Right lobe of liver (tissue), 6 donors: ENCODE results near the gene INTS12. TPM values are rescaled to one million over a fixed set of nuclear protein-coding genes. Genes with fewer than 3 reads are reported as not detected.

Experiments used
- ATAC-seq, 4 donors: fragments of 200-7000 bp; cut with Tn5 transposase; one replicate each; pipeline ENCODE4 v1.9.1; 2020; ENCODE audit warnings: mild to moderate bottlenecking in 4 of 4, moderate library complexity in 4 of 4
- DNase-seq, 3 donors: peaks; one replicate each; pipeline ENCODE4 v3.0.0-alpha.2; 2020
- H3K27ac ChIP-seq, 3 donors: fragments of 200-600 bp; one replicate each; pipeline ENCODE4 v1.8.0; 2022
- H3K27me3 ChIP-seq, 2 donors: fragments of 200-600 bp; one replicate each; pipeline ENCODE4 v1.8.0; 2022
- H3K36me3 ChIP-seq, 4 donors: fragments of 200-600 bp; sonication (generic) in 1 of 4; one replicate each; pipeline versions ENCODE4 v1.5.1 to v1.8.0; 2017 to 2022; ENCODE audit warnings: control low read depth in 1 of 4
- H3K4me1 ChIP-seq, 4 donors: fragments of 200-600 bp; sonication (generic) in 1 of 4; one replicate each; pipeline versions ENCODE4 v1.5.1 to v1.8.0; 2017 to 2022; ENCODE audit warnings: control low read depth in 1 of 4
- H3K4me3 ChIP-seq, 3 donors: fragments of 200-600 bp; one replicate each; pipeline ENCODE4 v1.8.0; 2022
- H3K9me3 ChIP-seq, 4 donors: fragments of 200-600 bp; sonication (generic) in 1 of 4; one replicate each; pipeline versions ENCODE4 v1.5.1 to v1.8.0; 2017 to 2022; ENCODE audit warnings: control low read depth in 1 of 4
- POLR2A ChIP-seq: fragments of 450-650 bp; IDR thresholded peaks from one replicate; pipeline ENCODE4 v1.6.1; 2017; ENCODE audit warnings: antibody characterized with exemption, mild to moderate bottlenecking
- WGBS: methylation state at CpG from one replicate; pipeline ENCODE4 v1.1.6; 2018; ENCODE audit warnings: low coverage, low lambda C conversion rate; ENCODE audit not compliant: insufficient coverage; ENCODE audit errors: missing lambda C conversion rate; 5-methylcytosine and 5-hydroxymethylcytosine counted together
- intact Hi-C, 2 donors: fragments of 100-400 bp; cut with DNase I; formaldehyde crosslinking; loops; one replicate each; pipeline versions ENCODE4 v1.11.2 to v1.14.1; 2022
- total RNA-seq, 6 experiments: library from RNA; depleted of rRNA in 2 of 6; stranded (reverse); fragments of >200 nt in 2 of 6; fragmentation: NEBNext Ultra II Directional in 3 of 6; extraction: Animal tissue kit (Norgen Biotek cat#: 25700) in 3 of 6; gene quantifications; one replicate each; pipeline versions ENCODE4 v1.1.0 to v1.2.4, GENCODE V29; 2016 to 2023
- TF ChIP-seq, protein P1 (sequence below), 4 donors: fragments of 200-600 bp in 3 of 4; fragments of 450-650 bp in 1 of 4; IDR thresholded peaks; one replicate each; pipeline versions ENCODE4 v1.5.1 to v1.8.0; 2016 to 2022; ENCODE audit warnings: antibody characterized with exemption in 4 of 4, mild to moderate bottlenecking in 2 of 4
- donor health status: DM: no; HTN: yes; CAD: no.
- donor health status: DM: no; HTN: no; CAD: no.
- donor health status: DM: no; HTN: no; CAD: no.
- donor health status: DM: no; HTN: yes; CAD: no.
- donor health status: DM: no; HTN: yes; CAD: no.

Gene INTS12
- total RNA-seq, 6 experiments from 2014 or later: 9.3 to 19.0 (median 12.5) TPM

DNA sequence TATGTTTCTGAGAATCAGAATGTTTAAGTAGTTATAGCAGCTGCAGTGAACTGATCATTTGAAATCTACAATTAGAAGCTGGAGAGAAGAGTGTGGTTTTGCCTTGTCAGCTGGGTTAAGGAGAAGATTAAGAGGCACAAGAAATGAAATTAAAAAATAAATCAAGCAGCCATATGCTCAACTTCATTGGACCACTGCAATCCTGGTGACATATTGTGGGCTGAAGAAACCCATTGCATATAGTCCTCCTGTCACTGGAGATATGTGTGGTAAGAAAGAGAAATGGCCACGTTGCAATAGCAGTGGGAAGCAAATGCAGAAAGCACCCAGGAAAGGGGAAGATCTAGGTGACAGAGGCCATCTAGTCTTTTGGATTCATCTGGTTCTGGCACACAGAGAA, 63.0 kb downstream of the INTS12 start:
- intact Hi-C loops: no loop called here
- Histone ChIP-seq H3K9me3 (no peaks in the 10 kb centered on the region), H3K27ac (no peak overlapping the region), H3K36me3 (no peaks in the 10 kb centered on the region), H3K27me3 (no peaks in the 10 kb centered on the region), H3K4me1 (no peaks in the 10 kb centered on the region), H3K4me3 (no peak overlapping the region)
- no peak for ATAC-seq
- WGBS: 33% methylated on average over 1 of the region's 1 CpG
- TF ChIP-seq, protein P1, sequence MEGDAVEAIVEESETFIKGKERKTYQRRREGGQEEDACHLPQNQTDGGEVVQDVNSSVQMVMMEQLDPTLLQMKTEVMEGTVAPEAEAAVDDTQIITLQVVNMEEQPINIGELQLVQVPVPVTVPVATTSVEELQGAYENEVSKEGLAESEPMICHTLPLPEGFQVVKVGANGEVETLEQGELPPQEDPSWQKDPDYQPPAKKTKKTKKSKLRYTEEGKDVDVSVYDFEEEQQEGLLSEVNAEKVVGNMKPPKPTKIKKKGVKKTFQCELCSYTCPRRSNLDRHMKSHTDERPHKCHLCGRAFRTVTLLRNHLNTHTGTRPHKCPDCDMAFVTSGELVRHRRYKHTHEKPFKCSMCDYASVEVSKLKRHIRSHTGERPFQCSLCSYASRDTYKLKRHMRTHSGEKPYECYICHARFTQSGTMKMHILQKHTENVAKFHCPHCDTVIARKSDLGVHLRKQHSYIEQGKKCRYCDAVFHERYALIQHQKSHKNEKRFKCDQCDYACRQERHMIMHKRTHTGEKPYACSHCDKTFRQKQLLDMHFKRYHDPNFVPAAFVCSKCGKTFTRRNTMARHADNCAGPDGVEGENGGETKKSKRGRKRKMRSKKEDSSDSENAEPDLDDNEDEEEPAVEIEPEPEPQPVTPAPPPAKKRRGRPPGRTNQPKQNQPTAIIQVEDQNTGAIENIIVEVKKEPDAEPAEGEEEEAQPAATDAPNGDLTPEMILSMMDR (IDR thresholded peaks at IDR 0.05): no peak
- TF ChIP-seq POLR2A: no peak
- no peak for DNase-seq

DNA sequence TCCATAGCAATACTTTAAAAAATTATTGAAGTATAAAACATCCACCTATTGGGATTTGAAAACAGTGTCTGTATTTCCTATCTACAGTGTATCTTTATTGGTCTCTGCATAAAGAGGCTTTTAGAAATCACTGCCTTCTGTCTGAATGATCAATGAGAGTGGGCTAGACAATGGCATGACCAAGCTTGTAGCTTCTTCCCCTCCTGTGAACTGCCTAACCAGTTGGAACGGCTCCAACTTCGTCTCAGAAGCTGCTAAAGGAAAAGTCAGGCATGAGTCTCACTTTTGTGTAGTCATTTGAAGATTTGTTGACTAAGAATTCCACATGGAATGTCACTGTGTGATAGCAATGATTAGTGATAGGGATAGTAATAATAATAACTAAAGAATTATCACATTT, 64.2 kb downstream of the INTS12 start:
- no peaks in the 10 kb centered on the region for H3K9me3 ChIP-seq
- WGBS: 54% methylated on average over 2 of the region's 2 CpGs
- intact Hi-C loops: no loop called here

DNA sequence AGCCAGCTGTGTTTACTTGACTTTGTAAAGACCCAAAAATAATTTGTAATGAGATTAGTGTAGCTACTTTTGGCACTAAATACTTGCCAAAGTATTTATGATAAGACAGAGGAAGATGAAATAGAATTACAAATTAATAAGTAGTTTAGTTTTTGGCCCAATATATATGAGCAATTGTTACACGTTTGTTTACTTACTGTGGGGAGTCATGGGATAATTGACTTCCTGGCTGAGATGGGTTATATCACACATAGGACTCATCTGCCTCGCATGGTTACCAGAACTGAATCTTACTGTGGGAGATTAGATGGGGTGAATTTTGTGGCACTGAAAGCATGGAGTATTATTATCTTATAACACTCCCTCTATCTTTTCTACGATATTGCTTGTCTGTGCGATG, 66.6 kb downstream of the INTS12 start:
- Histone ChIP-seq H3K4me3 (no peak overlapping the region), H3K9me3 (no peaks in the 10 kb centered on the region), H3K27me3 (no peaks in the 10 kb centered on the region), H3K4me1 (peaks cover 0 to 16% (median 3%) of the 10 kb centered on the region in 4 donors), H3K36me3 (no peaks in the 10 kb centered on the region), H3K27ac (no peak overlapping the region)
- intact Hi-C loops: no loop called here
- DNase-seq (no peak), ATAC-seq (no peak)
- no peak for TF ChIP-seq POLR2A
- TF ChIP-seq, protein P1 (IDR thresholded peaks at IDR 0.05): no peak
- WGBS: 71% methylated on average over 4 of the region's 4 CpGs

More for the DNA sequence above, 64.2 kb downstream of the INTS12 start:
- H3K27me3 ChIP-seq: no peaks in the 10 kb centered on the region
- H3K4me1 ChIP-seq: no peaks in the 10 kb centered on the region
- no peak for DNase-seq
- H3K36me3 ChIP-seq: no peaks in the 10 kb centered on the region
- no peak for ATAC-seq
- no peak for TF ChIP-seq POLR2A
- TF ChIP-seq, protein P1 (IDR thresholded peaks at IDR 0.05): no peak
- no peak overlapping the region for H3K27ac ChIP-seq
- H3K4me3 ChIP-seq: no peak overlapping the region

DNA sequence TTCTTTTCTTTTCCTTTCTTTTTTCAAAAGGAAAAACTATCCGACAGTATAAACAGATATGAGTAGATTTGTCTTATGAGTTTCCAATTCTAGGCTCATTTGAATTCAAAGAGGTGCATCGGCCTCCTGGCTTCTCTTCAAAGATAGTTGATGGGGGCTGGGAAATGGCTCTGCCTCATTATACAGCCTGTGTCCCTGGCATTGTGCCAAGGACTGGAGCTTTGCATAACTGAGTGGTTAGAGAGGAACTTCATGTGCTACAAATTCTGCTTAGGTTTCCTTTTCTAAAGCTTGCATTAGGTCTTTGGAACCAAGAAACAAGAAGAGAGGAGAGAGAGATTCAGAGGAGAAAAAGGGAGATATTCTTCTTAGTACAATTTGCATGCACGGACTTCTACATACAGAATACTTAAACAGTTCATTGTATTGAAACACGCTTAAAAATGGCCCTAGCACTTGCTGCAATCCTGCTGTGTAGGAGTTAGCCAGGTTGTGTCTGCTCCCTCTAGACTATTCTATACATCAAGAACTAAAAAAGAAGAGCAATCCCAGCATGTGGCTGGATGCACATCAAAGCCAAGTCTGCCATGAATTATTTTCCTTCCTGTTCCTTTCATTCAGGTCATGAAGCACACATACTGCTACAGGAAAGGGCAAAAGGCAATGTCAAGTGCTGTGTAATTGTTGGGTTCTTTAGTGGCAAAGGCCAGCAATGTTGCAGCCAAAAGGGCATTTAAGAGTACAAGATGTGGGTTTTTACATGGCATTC, 70.9 kb downstream of the INTS12 start:
- ATAC-seq (peak; percentile 66 to 85 (median 79)), DNase-seq (peak; percentile 51 to 75 (median 65))
- H3K4me1 ChIP-seq: peaks cover 0 to 16% (median 3%) of the 10 kb centered on the region in 4 donors
- H3K27ac ChIP-seq: no peak overlapping the region
- no peaks in the 10 kb centered on the region for H3K36me3 ChIP-seq
- no peaks in the 10 kb centered on the region for H3K9me3 ChIP-seq
- 45% methylated on average over 4 of the region's 4 CpGs for WGBS
- TF ChIP-seq, protein P1 (IDR thresholded peaks at IDR 0.05): no peak
- TF ChIP-seq POLR2A: no peak
- intact Hi-C loops: no loop called here
- H3K4me3 ChIP-seq: no peak overlapping the region
- H3K27me3 ChIP-seq: no peaks in the 10 kb centered on the region
